ENCODE data around the gene TNRC6C.
"Not testable (repeated sequence)": the region's sequence is repeated elsewhere in the genome, so short reads cannot be mapped to it uniquely, and the experiment has no call there.

Gene TNRC6C

DNA sequence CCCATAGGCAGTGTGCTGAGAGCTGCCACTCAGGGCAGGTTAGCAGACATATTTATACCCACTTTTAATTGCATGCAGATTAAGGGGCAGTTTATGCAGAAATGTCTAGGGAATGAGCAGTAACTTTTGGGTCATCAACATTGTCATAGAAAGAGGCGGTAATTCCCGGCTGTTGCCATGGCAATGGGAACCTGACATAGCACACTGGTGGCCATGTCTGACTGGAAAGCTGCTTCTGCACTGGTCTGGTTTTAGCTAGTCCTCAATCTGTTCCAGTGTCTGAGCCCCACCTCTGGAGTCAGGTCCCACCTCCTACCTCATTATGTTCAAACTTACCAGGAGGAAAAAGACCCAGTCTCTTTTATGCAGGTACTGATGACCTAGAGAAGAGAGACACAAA is 31.5 kb upstream of the TNRC6C start:
- H3K9me3 Mint-ChIP-seq (ENCODE audit: low read depth), result no peaks in the 10 kb centered on the region
- H3K4me1 Mint-ChIP-seq (ENCODE audit: low read depth), result peaks cover 18% of the 10 kb centered on the region
- no peak overlapping the region for H3K4me3 Mint-ChIP-seq
- peaks cover 1% of the 10 kb centered on the region for H3K27me3 Mint-ChIP-seq
- H3K36me3 Mint-ChIP-seq, result no peaks in the 10 kb centered on the region
- no peak overlapping the region for H3K27ac Mint-ChIP-seq

DNA sequence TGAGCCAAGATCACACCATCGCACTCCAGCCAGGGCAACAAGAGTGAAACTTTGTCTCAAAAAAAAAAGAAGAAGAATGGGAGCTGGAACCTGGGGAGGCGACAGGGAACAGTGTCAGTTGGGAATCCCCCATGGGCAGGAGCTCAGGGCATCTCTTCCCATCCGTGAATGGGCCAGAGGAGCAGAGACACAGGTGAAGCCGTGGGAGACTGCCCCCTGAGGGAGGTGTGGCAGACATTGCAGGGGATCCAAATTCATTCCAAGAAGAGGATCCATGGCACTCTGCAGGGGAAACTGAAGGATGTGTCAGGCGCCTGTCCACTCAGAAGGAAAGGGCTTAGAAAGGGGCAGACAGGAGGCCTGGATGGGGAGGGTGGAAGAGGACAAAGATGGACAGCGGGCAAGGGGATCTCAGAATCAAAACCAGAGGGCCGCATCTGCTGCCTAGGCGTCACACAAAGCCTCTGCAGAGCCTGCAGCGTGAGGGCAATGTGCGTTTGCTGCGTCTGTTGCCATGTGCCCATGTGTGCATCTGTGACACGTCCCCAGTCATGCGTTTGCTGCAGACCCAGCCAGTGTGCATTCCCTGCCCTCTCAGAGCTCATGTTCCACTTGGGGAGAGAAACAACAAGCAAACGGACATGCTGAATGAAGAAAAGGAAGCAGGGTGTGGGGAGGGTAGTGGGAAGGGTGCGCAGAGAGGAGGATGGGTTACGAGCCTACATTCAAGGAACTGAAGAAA is 30.6 kb upstream of the TNRC6C start:
- no peaks in the 10 kb centered on the region for H3K9me3 Mint-ChIP-seq (ENCODE audit: low read depth)
- peaks cover 18% of the 10 kb centered on the region for H3K4me1 Mint-ChIP-seq (ENCODE audit: low read depth)
- peaks cover 1% of the 10 kb centered on the region for H3K27me3 Mint-ChIP-seq
- H3K27ac Mint-ChIP-seq, result no peak overlapping the region
- H3K36me3 Mint-ChIP-seq, result no peaks in the 10 kb centered on the region
- H3K4me3 Mint-ChIP-seq, result no peak overlapping the region

DNA sequence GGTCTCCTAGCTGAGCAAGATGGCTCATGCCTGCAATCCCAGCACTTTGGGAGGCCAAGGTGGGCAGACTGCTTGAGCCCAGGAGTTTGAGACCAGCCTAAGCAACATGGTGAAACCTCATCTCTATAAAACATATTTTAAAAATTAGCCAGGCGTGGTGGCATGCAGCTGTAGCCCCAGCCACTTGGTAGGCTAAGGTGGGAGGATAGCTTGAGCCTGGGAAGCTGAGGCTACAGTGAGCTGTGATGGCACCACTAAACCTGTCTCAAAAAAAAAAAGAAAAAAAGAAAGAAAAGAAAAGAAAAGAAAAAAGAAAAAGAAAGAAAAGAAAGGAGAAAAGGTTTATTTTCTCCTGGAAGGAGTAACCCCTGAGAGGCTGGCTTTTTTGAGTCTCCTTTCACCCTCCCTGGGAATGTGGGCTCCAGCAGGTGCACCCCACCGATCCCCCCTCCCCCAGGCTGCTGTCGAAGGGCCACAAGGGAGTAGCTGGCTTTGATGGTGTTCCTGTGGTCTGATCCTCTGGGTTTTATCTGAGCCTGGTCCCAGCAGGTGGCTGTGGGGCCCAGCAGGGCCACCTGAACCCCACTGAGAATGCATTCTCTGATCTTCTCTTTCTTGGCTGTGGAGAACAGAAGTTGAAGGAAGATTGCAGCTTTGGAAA is 29.9 kb upstream of the TNRC6C start:
- no peaks in the 10 kb centered on the region for H3K9me3 Mint-ChIP-seq (ENCODE audit: low read depth)
- H3K36me3 Mint-ChIP-seq, result peaks cover 3% of the 10 kb centered on the region
- H3K4me1 Mint-ChIP-seq (ENCODE audit: low read depth), result peaks cover 18% of the 10 kb centered on the region
- no peak overlapping the region for H3K4me3 Mint-ChIP-seq
- peaks cover 1% of the 10 kb centered on the region for H3K27me3 Mint-ChIP-seq
- no peak overlapping the region for H3K27ac Mint-ChIP-seq

DNA sequence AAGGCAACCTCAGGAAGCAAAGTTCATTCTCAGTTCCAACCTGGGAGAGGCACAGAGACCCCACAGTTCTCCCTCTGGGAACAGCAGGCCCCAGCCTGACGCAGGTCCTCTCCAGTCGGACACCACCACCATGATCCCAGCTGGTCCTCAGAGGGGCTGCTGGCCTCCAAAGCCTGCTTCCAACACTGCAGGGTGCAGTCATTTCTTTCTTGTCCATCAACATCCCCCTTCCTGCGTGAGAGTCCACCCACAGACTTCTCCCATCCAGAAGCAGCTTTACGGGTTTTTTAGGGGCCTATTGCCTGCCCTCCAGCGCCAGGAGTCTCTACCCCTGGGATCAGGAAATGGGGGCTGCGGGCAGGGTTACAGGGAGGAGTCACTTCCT is 29.3 kb upstream of the TNRC6C start:
- Mint-ChIP-seq H3K36me3 (peaks cover 3% of the 10 kb centered on the region), H3K4me1 (ENCODE audit: low read depth) (peaks cover 22% of the 10 kb centered on the region), H3K27me3 (peaks cover 1% of the 10 kb centered on the region), H3K4me3 (no peak overlapping the region), H3K9me3 (ENCODE audit: low read depth) (no peaks in the 10 kb centered on the region), H3K27ac (no peak overlapping the region)

DNA sequence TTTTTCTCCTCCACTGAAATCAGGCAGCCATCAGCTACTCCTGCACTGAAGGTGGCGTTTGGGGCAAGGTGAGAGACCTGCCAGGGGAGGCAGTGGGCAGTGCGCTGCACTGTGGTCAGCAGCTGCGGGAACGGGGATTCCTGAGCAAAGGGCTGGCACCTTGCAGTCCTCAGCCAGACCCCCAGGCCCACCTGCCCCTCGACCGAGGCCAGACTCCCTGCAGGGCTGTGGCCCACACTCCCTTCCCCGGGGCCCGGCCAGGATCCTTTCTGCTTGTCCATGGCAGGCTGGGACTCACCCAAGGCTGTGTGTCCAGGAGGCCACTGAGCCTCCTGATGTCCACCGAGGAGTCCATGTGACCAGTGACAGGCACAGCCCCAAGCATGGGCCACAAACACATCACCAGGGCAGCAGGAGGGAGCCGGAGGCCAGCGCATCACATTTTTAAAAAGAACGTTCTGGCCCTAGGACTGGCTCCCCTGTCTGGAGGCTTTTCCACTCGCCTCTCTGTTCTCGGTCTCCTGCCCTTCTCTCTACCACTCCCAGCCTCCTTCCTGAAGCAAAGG is 28.5 kb upstream of the TNRC6C start:
- H3K4me3 Mint-ChIP-seq, result no peak overlapping the region
- H3K27me3 Mint-ChIP-seq, result no peaks in the 10 kb centered on the region
- H3K9me3 Mint-ChIP-seq (ENCODE audit: low read depth), result no peaks in the 10 kb centered on the region
- H3K36me3 Mint-ChIP-seq, result peaks cover 3% of the 10 kb centered on the region
- H3K4me1 Mint-ChIP-seq (ENCODE audit: low read depth), result peaks cover 27% of the 10 kb centered on the region
- H3K27ac Mint-ChIP-seq, result no peak overlapping the region

DNA sequence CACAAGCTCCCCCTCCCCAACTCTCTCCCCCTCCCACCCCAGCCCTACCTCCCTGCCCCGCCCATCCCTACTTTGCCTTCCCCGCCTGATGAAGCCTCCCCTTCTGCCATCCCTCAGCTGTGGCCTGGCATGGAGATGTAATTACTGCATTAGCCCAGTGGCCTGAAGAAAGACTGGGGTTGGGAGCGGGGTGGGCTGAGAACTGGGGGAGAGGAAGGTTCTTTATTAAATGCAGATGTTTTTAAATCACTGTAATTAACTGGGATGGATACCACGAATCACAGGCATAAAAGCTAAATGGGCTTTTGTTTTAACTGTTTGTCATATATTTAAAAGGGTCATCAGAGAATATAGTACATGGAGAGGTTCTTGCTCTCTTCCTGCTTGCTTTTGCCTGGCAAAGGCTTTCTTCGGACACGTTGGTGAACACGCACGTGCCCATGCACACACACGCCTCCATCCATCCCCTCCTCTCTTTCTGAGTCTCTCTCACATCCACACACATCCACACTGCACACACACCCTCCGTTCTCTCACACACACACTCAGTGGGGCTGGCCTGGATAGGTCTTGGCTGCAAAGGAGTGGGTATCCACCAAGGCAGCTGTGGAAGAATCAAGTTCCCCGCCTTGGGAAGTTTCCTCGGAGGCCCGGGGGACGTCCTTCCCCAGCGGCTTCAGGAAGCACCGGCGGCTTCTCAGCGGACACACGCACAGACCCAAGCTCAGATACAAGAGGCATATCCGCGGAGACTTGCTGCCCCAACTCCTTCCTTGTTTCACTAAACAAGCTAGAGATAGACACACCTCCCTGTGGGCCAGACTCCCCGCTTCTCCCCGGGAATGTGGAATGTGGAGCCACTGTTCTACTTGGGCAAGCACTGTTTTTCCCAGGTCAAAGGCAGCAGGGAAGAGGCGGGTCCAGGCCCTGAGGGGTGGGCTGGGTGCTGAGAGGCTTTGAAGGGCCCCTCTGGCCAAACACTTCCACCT is 27.4 kb upstream of the TNRC6C start:
- Mint-ChIP-seq H3K4me3 (no peak overlapping the region), H3K4me1 (ENCODE audit: low read depth) (peaks cover 38% of the 10 kb centered on the region), H3K9me3 (ENCODE audit: low read depth) (no peaks in the 10 kb centered on the region), H3K27me3 (no peaks in the 10 kb centered on the region), H3K36me3 (peaks cover 3% of the 10 kb centered on the region), H3K27ac (no peak overlapping the region)

DNA sequence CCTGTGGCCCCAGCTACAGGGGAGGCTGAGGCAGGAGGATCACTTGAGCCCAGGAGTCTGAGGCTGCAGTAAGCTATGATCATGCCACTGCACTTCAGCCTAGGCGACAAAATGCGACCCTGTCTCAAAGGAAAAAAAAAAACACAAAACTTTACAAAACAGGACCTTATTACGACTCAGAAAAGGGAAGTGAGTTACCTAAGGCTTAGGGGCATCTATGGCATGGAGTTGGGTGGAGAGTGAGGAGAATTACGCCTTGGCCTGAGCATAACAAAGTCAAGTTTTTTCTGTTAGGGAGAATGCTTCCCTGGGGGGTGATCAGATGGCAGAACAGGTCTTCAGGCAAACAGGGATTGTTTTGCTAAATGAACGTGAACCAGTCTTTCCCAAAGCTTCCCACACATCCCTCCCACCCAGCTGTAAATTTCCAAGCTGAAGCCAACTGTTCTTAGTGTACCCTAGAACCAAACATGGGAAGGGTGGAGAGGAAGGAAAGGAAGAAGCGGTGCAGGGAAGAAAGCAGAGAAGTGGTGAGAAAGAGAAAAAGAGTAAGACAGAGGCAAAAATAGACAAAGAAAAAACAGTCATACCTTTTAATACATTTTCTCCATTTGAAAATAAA is 24.6 kb upstream of the TNRC6C start:
- H3K4me3 Mint-ChIP-seq, result no peak overlapping the region
- H3K9me3 Mint-ChIP-seq (ENCODE audit: low read depth), result no peaks in the 10 kb centered on the region
- H3K27ac Mint-ChIP-seq, result no peak overlapping the region
- peaks cover 3% of the 10 kb centered on the region for H3K36me3 Mint-ChIP-seq
- H3K27me3 Mint-ChIP-seq, result no peaks in the 10 kb centered on the region
- peaks cover 30% of the 10 kb centered on the region for H3K4me1 Mint-ChIP-seq (ENCODE audit: low read depth)

DNA sequence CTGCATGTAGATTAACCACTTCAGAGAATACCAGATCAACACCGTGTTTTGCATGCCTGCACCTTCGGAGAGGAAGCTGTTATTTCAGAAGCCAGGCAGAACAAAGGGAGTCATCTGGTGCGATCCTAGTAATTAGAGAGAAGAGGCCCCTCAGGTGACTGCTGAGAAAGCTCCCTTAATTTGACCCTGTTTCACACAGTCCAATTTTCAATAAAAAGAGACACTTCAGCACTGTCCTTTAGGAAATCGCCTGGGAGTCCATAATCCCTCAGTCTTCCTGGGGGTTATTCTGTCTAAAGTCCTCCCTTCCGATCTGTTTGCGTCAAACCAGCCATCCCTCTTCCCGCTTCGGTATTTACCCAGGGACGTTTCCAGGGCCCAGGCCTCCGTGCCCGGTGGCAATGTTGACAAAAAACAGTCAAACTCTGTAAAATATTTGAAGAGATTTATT is 23.4 kb upstream of the TNRC6C start:
- no peaks in the 10 kb centered on the region for H3K27me3 Mint-ChIP-seq
- peaks cover 23% of the 10 kb centered on the region for H3K4me1 Mint-ChIP-seq (ENCODE audit: low read depth)
- H3K9me3 Mint-ChIP-seq (ENCODE audit: low read depth), result no peaks in the 10 kb centered on the region
- peak overlapping the region; percentile 9 for H3K4me3 Mint-ChIP-seq
- no peak overlapping the region for H3K27ac Mint-ChIP-seq
- H3K36me3 Mint-ChIP-seq, result peaks cover 3% of the 10 kb centered on the region

DNA sequence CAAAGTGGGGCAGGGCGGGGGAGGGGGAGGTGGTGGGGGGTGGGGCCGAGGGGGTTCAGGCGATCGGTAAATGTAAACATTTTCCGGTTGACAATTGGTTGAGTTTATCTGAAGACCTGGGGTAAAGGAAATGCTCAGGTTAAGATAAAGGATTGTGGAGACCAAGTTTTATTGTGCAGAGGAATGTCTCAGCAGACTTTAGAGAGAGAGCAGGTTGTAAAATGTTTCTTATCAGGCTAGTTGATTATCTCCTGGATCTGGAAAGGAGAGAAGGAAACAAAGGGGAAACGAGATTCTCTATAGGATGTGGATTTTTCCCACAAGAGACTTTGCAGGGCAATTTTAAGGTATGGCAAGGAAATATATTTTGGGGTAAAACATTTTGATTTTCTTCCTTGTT is 22.8 kb upstream of the TNRC6C start:
- not testable (repeated sequence) for H3K27me3 Mint-ChIP-seq, H3K36me3 Mint-ChIP-seq, H3K4me3 Mint-ChIP-seq

DNA sequence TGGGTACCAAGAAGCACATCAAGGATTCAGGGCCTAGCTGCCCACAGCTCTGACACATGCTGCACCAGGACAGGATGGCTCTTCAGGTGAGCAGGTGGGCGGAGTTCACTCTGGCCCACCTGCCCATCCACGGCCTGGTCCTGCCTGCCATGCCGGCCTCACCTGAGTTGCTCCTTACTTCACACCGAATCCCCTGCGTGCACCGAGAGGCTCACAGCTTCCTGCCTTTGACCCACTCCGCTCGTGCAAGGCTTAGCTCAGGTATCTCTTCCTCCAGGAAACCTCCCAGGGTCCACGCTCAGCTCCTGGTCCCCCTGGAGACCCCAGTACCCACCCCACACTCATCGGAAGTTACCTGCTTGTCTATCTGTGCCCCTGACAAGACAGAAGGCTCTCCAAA is 21.6 kb upstream of the TNRC6C start:
- peaks cover 3% of the 10 kb centered on the region for H3K36me3 Mint-ChIP-seq
- no peak overlapping the region for H3K4me3 Mint-ChIP-seq
- H3K27me3 Mint-ChIP-seq, result no peaks in the 10 kb centered on the region
- H3K9me3 Mint-ChIP-seq (ENCODE audit: low read depth), result no peaks in the 10 kb centered on the region
- H3K27ac Mint-ChIP-seq, result no peak overlapping the region
- H3K4me1 Mint-ChIP-seq (ENCODE audit: low read depth), result peaks cover 20% of the 10 kb centered on the region

More for the DNA sequence above, 22.8 kb upstream of the TNRC6C start:
- not testable (repeated sequence) for H3K9me3 Mint-ChIP-seq (ENCODE audit: low read depth); H3K27ac Mint-ChIP-seq
- H3K4me1 Mint-ChIP-seq (ENCODE audit: low read depth), result peaks cover 23% of the 10 kb centered on the region

DNA sequence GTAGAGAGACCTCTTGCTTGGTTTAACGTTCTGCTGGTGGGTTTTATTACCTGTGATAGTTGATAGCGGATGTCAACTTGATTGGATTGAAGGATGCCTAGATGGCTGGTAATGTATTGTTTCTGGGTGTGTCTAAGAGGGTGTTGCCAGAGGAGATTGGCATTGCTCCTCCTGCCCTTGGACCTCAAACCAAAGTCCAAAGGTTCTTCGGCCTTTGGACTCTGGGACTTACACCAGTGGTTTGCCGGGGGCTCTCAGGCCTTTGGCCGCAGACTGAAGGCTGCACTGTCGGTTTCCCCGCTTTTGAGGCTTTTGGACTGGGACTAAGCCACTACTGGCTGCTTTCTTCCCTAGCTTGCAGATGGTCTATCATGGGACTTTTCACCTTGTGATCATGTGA is 17.5 kb upstream of the TNRC6C start:
- Mint-ChIP-seq H3K4me3 (no peak overlapping the region), H3K4me1 (ENCODE audit: low read depth) (peaks cover under 1% of the 10 kb centered on the region), H3K9me3 (ENCODE audit: low read depth) (no peaks in the 10 kb centered on the region), H3K27me3 (no peaks in the 10 kb centered on the region), H3K36me3 (no peaks in the 10 kb centered on the region), H3K27ac (no peak overlapping the region)

DNA sequence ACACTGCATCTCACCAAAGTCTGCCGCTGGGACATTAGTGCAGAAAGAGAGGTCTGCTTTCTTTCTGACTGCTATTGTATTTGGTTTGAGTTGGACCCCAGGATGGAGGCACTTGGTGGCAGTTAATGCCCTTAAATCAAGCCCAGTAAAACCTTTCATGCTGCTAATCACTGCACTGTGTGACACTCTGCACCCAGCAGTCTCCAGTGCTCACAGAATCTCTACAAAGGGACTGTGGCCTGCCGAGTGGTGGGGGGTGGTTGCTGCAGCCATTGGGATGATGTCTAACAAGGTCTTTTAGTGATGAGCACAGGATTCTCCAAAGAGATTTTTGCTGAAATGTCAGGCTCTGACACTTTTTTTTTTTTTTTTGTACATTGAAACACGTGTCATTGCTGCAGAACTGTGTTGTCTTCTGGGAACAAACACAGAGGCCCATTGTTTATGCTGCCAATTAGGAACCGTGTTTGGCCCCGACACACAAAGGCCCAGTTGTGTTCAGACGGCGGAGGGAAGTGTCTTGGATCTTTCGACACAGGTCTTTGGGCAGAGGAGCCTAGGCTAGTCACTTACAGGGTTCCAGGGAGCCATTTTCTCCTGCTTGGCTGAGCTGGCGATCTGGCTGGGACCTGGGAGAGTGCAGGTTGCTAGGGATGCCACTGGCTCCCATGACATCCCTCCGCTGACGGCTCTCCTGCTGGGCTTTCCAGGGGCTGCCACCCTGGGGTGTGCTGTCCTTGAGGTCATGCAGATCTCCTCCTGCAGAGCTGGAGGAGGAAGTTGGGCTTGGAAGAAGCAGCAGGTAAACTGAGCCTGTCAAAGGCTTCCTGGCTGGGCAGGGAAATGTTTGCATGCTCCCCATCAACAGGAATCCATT is 16.2 kb upstream of the TNRC6C start:
- H3K36me3 Mint-ChIP-seq, result no peaks in the 10 kb centered on the region
- no peaks in the 10 kb centered on the region for H3K4me1 Mint-ChIP-seq (ENCODE audit: low read depth)
- H3K9me3 Mint-ChIP-seq (ENCODE audit: low read depth), result no peaks in the 10 kb centered on the region
- H3K4me3 Mint-ChIP-seq, result no peak overlapping the region
- no peaks in the 10 kb centered on the region for H3K27me3 Mint-ChIP-seq
- H3K27ac Mint-ChIP-seq, result no peak overlapping the region

DNA sequence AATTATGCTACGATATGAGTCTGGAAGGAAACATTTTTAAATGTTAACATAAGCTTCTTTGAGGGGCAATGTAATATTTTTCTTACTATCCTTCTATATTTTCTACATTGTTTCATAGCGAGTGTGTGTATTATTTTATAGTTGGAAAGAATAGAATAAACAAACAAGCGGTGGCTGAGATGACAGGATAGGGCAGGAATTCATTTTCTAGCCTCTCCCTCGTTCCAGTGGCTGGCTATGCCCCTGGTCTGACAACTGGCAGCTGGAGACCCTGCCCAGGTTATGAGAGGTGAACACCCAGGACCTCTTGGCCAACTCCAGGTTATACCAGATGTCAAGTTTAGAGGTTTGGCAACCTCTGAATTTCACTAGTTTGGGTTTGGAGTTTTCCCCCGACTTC is 14.5 kb upstream of the TNRC6C start:
- Mint-ChIP-seq H3K4me3 (no peak overlapping the region), H3K36me3 (peaks cover 2% of the 10 kb centered on the region), H3K27ac (no peak overlapping the region), H3K27me3 (peaks cover 1% of the 10 kb centered on the region), H3K4me1 (ENCODE audit: low read depth) (no peaks in the 10 kb centered on the region), H3K9me3 (ENCODE audit: low read depth) (peaks cover 5% of the 10 kb centered on the region)
